ENCODE results near the gene PSMB8.
A peak's percentile ranks its signal among the peaks of the same experiment; 100 is the strongest.

PSMB8 gene

DNA sequence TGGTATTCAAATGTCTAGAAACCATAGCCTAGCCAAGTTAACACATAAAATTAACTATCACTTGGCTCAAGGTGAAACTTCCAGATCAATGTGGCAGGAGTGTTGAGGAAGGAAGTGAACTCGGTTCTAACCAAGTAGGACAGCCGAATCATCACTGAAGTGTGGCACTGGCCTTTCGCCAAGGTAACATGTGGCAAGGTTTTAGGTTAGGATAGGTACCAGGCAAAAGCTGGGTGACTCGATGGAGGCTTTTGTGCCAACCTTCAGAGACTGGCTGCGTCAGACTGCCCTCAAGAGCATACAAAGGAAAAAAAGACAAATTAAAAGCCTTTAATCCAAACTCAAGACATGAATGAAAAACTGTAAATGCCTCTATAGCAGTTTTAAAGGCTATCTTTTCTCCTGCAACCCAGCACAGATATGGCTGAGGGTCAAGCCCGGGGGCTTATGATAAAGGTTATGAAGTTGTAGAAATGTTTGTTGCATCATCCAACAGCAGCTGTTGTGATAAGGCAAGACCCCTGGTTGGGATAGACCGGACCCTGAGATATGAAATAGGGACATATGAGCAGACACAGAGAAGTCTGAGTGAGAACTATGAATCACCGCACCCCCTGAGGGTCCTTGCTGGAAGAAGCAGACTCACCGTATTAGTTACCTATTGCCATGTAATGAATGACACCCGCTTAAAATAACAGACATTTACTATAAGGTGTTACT lies 22.0 kb upstream of the PSMB8 start:
- Histone ChIP-seq H3K4ac (ENCODE audit: low read depth, low read length) (peak overlapping the region; percentile 55), H3K9ac (ENCODE audit: low read length) (no peak overlapping the region), H4K5ac (ENCODE audit: low read length) (no peak overlapping the region), H3K18ac (ENCODE audit: low read length) (no peak overlapping the region), H3K4me2 (ENCODE audit: low read length) (no peak overlapping the region), H3K4me1 (ENCODE audit: control insufficient read depth, low read depth, low read length) (no peaks in the 10 kb centered on the region), H3K27ac (ENCODE audit: low read depth, low read length) (no peak overlapping the region), H3K79me1 (ENCODE audit: low read length) (no peaks in the 10 kb centered on the region), H3K4me3 (ENCODE audit: low read length) (no peak overlapping the region), H2BK15ac (replicated peaks; ENCODE audit: low read depth) (no peak overlapping the region), H2AK5ac (ENCODE audit: low read length) (no peak overlapping the region), H4K8ac (ENCODE audit: low read depth, low read length) (no peak overlapping the region), H3K23ac (ENCODE audit: low read length) (no peak overlapping the region), H2BK120ac (ENCODE audit: low read depth, low read length) (no peak overlapping the region), H3K36me3 (ENCODE audit: control insufficient read depth, insufficient read depth, low read length) (no peaks in the 10 kb centered on the region), H3K27me3 (ENCODE audit: insufficient read depth, low read length, poor library complexity) (no peaks in the 10 kb centered on the region), H3K79me2 (ENCODE audit: control insufficient read depth, insufficient read depth, low read length) (no peaks in the 10 kb centered on the region), H2BK5ac (ENCODE audit: low read length) (no peak overlapping the region), H3K56ac (ENCODE audit: low read length) (no peak overlapping the region)
- no CpG with 5 or more reads among the region's 10 CpGs for WGBS (ENCODE audit: extremely low coverage, insufficient coverage, low lambda C conversion rate)
- DNase-seq: no peak

DNA sequence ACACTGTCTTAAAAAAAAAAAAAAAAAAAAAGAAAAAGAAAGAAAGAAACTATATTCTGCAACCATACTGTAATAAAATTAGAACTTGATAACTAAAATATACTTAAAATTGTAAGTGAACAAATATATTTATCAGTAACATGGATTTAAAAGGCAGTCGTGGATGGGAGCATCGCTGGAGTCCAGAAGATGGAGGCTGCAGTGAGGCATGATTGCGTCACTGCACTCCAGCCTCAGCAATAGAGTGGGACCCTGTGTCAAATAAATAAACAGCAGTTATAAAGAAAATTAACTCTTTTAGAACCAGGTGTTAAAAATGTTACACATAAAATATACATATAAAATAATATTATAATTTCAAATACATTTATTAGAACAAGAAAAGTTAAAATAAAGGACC lies 18.9 kb upstream of the PSMB8 start:
- no peaks in the 10 kb centered on the region for H3K27me3 ChIP-seq (ENCODE audit: insufficient read depth, low read length, poor library complexity)
- H3K36me3 ChIP-seq (ENCODE audit: control insufficient read depth, insufficient read depth, low read length): no peaks in the 10 kb centered on the region
- H3K27ac ChIP-seq (ENCODE audit: low read depth, low read length): no peak overlapping the region
- H4K8ac ChIP-seq (ENCODE audit: low read depth, low read length): no peak overlapping the region
- H2BK15ac ChIP-seq (replicated peaks; ENCODE audit: low read depth): no peak overlapping the region
- no peak overlapping the region for H3K4me3 ChIP-seq (ENCODE audit: low read length)
- no peaks in the 10 kb centered on the region for H3K79me1 ChIP-seq (ENCODE audit: low read length)
- no peak overlapping the region for H3K18ac ChIP-seq (ENCODE audit: low read length)
- no peak overlapping the region for H2AK5ac ChIP-seq (ENCODE audit: low read length)
- no peak overlapping the region for H3K9ac ChIP-seq (ENCODE audit: low read length)
- no CpG with 5 or more reads among the region's 3 CpGs for WGBS (ENCODE audit: extremely low coverage, insufficient coverage, low lambda C conversion rate)
- H2BK5ac ChIP-seq (ENCODE audit: low read length): no peak overlapping the region
- H3K23ac ChIP-seq (ENCODE audit: low read length): no peak overlapping the region
- H3K79me2 ChIP-seq (ENCODE audit: control insufficient read depth, insufficient read depth, low read length): no peaks in the 10 kb centered on the region
- no peak overlapping the region for H3K4me2 ChIP-seq (ENCODE audit: low read length)
- H2BK120ac ChIP-seq (ENCODE audit: low read depth, low read length): no peak overlapping the region
- DNase-seq: no peak
- H4K5ac ChIP-seq (ENCODE audit: low read length): no peak overlapping the region
- no peak overlapping the region for H3K56ac ChIP-seq (ENCODE audit: low read length)
- H3K4ac ChIP-seq (ENCODE audit: low read depth, low read length): no peak overlapping the region
- H3K4me1 ChIP-seq (ENCODE audit: control insufficient read depth, low read depth, low read length): no peaks in the 10 kb centered on the region

DNA sequence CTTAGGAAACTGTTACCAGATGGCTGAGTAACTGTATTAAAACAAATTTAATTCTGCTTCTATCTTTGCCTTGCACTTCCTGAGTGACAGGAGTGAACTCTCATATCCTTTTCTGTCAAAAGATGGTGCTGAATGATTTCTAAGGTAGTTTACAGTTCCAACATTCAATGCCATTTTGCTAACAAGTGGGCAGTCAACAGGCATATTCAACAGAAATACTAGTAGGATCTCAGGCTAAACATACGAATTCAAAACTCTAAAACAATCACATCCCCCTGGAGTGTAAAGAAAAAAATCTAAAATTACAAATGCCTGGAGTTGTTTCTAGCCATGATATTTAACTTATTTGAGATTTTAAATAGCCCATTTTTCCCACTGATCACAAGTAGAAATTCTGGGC lies 16.8 kb upstream of the PSMB8 start:
- WGBS (ENCODE audit: extremely low coverage, insufficient coverage, low lambda C conversion rate): no CpG with 5 or more reads among the region's 1 CpG
- no peak overlapping the region for H4K5ac ChIP-seq (ENCODE audit: low read length)
- no peaks in the 10 kb centered on the region for H3K36me3 ChIP-seq (ENCODE audit: control insufficient read depth, insufficient read depth, low read length)
- H3K79me2 ChIP-seq (ENCODE audit: control insufficient read depth, insufficient read depth, low read length): no peaks in the 10 kb centered on the region
- no peak overlapping the region for H2BK5ac ChIP-seq (ENCODE audit: low read length)
- no peak overlapping the region for H3K9ac ChIP-seq (ENCODE audit: low read length)
- no peak overlapping the region for H2BK15ac ChIP-seq (replicated peaks; ENCODE audit: low read depth)
- no peak overlapping the region for H3K4me2 ChIP-seq (ENCODE audit: low read length)
- H3K4me3 ChIP-seq (ENCODE audit: low read length): no peak overlapping the region
- H3K4ac ChIP-seq (ENCODE audit: low read depth, low read length): no peak overlapping the region
- H3K27ac ChIP-seq (ENCODE audit: low read depth, low read length): no peak overlapping the region
- no peaks in the 10 kb centered on the region for H3K4me1 ChIP-seq (ENCODE audit: control insufficient read depth, low read depth, low read length)
- no peak overlapping the region for H4K8ac ChIP-seq (ENCODE audit: low read depth, low read length)
- no peak overlapping the region for H3K18ac ChIP-seq (ENCODE audit: low read length)
- no peak overlapping the region for H3K56ac ChIP-seq (ENCODE audit: low read length)
- DNase-seq: no peak
- peaks cover 4% of the 10 kb centered on the region for H3K27me3 ChIP-seq (ENCODE audit: insufficient read depth, low read length, poor library complexity)
- H2AK5ac ChIP-seq (ENCODE audit: low read length): no peak overlapping the region
- H3K79me1 ChIP-seq (ENCODE audit: low read length): no peaks in the 10 kb centered on the region
- H2BK120ac ChIP-seq (ENCODE audit: low read depth, low read length): no peak overlapping the region
- H3K23ac ChIP-seq (ENCODE audit: low read length): no peak overlapping the region

DNA sequence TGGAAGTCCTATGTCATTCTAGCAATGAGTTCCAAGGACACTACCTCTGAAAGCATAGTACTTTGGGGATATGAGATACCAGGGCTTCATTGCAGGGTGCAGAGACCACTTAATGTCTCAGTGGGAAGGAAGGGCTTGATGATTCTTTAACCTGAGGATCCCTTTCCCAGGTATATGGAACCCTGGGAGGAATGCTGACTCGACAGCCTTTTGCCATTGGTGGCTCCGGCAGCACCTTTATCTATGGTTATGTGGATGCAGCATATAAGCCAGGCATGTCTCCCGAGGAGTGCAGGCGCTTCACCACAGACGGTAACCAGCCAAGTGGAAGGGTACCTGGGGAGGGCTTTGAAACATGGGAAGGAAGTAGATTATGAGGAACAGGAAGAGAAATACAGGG lies 14.3 kb upstream of the PSMB8 start:
- no CpG with 5 or more reads among the region's 5 CpGs for WGBS (ENCODE audit: extremely low coverage, insufficient coverage, low lambda C conversion rate)

DNA sequence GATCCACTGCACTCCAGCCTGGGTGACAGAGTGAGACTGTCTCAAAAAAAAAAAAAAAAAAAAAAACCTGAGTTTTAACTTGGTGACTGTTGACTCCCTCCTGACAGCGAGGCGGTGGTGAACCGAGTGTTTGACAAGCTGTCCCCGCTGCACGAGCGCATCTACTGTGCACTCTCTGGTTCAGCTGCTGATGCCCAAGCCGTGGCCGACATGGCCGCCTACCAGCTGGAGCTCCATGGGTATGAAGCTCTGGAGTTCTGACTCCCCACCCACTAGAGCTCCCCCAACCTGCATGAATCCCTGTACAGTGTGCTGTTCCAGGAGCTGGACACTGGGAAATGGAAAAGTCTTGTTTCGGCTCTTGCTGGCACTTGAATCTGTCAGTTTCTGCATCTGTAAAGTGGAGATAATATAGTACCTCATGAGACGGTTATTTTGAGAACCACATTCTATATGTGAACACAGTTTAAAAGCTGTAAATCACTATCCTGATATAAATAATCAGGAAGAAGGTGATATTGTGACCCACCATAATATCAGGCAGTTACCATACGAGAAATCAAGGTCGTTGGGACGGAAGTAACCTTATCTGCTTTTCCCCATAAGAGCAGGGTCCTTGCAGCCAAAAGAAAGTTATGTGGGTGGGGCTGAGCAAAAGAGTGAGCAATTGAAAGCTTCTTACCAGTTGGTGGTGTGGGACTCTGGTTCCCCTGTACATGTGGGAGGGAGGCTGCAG lies 13.5 kb upstream of the PSMB8 start:
- no CpG with 5 or more reads among the region's 14 CpGs for WGBS (ENCODE audit: extremely low coverage, insufficient coverage, low lambda C conversion rate)
- Histone ChIP-seq H3K4me1 (ENCODE audit: control insufficient read depth, low read depth, low read length) (no peaks in the 10 kb centered on the region), H2BK15ac (replicated peaks; ENCODE audit: low read depth) (no peak overlapping the region), H3K23ac (ENCODE audit: low read length) (no peak overlapping the region), H3K79me1 (ENCODE audit: low read length) (no peaks in the 10 kb centered on the region), H2BK120ac (ENCODE audit: low read depth, low read length) (no peak overlapping the region), H3K9ac (ENCODE audit: low read length) (no peak overlapping the region), H3K27ac (ENCODE audit: low read depth, low read length) (no peak overlapping the region), H3K4ac (ENCODE audit: low read depth, low read length) (no peak overlapping the region), H3K56ac (ENCODE audit: low read length) (no peak overlapping the region), H4K5ac (ENCODE audit: low read length) (no peak overlapping the region), H3K4me2 (ENCODE audit: low read length) (no peak overlapping the region), H3K36me3 (ENCODE audit: control insufficient read depth, insufficient read depth, low read length) (no peaks in the 10 kb centered on the region), H3K27me3 (ENCODE audit: insufficient read depth, low read length, poor library complexity) (peaks cover 18% of the 10 kb centered on the region), H2AK5ac (ENCODE audit: low read length) (no peak overlapping the region), H3K79me2 (ENCODE audit: control insufficient read depth, insufficient read depth, low read length) (no peaks in the 10 kb centered on the region), H3K4me3 (ENCODE audit: low read length) (no peak overlapping the region), H4K8ac (ENCODE audit: low read depth, low read length) (no peak overlapping the region), H3K18ac (ENCODE audit: low read length) (no peak overlapping the region), H2BK5ac (ENCODE audit: low read length) (no peak overlapping the region)
- no peak for DNase-seq

More for the DNA sequence above, 14.3 kb upstream of the PSMB8 start:
- Histone ChIP-seq H3K18ac (ENCODE audit: low read length) (no peak overlapping the region), H3K9ac (ENCODE audit: low read length) (no peak overlapping the region), H2AK5ac (ENCODE audit: low read length) (no peak overlapping the region), H3K56ac (ENCODE audit: low read length) (no peak overlapping the region), H4K5ac (ENCODE audit: low read length) (no peak overlapping the region), H3K36me3 (ENCODE audit: control insufficient read depth, insufficient read depth, low read length) (no peaks in the 10 kb centered on the region), H2BK15ac (replicated peaks; ENCODE audit: low read depth) (no peak overlapping the region), H3K79me1 (ENCODE audit: low read length) (no peaks in the 10 kb centered on the region), H3K27ac (ENCODE audit: low read depth, low read length) (no peak overlapping the region), H3K79me2 (ENCODE audit: control insufficient read depth, insufficient read depth, low read length) (no peaks in the 10 kb centered on the region), H2BK5ac (ENCODE audit: low read length) (no peak overlapping the region), H3K27me3 (ENCODE audit: insufficient read depth, low read length, poor library complexity) (peaks cover 14% of the 10 kb centered on the region), H3K4ac (ENCODE audit: low read depth, low read length) (no peak overlapping the region), H3K23ac (ENCODE audit: low read length) (no peak overlapping the region), H2BK120ac (ENCODE audit: low read depth, low read length) (no peak overlapping the region), H3K4me3 (ENCODE audit: low read length) (no peak overlapping the region), H3K4me2 (ENCODE audit: low read length) (no peak overlapping the region), H4K8ac (ENCODE audit: low read depth, low read length) (no peak overlapping the region), H3K4me1 (ENCODE audit: control insufficient read depth, low read depth, low read length) (no peaks in the 10 kb centered on the region)
- DNase-seq: no peak

Data from mesendoderm (in vitro differentiated cells).